ENCODE data around the gene TRUB1. TPM values are rescaled to one million over a fixed set of nuclear protein-coding genes. Genes with fewer than 3 reads are reported as not detected.
"Not testable (repeated sequence)": the region's sequence is repeated elsewhere in the genome, so short reads cannot be mapped to it uniquely, and the experiment has no call there.

Gene TRUB1
- 14.8 TPM for polyA plus RNA-seq (2012; ENCODE audit: insufficient read depth, insufficient read length, low read depth)

DNA sequence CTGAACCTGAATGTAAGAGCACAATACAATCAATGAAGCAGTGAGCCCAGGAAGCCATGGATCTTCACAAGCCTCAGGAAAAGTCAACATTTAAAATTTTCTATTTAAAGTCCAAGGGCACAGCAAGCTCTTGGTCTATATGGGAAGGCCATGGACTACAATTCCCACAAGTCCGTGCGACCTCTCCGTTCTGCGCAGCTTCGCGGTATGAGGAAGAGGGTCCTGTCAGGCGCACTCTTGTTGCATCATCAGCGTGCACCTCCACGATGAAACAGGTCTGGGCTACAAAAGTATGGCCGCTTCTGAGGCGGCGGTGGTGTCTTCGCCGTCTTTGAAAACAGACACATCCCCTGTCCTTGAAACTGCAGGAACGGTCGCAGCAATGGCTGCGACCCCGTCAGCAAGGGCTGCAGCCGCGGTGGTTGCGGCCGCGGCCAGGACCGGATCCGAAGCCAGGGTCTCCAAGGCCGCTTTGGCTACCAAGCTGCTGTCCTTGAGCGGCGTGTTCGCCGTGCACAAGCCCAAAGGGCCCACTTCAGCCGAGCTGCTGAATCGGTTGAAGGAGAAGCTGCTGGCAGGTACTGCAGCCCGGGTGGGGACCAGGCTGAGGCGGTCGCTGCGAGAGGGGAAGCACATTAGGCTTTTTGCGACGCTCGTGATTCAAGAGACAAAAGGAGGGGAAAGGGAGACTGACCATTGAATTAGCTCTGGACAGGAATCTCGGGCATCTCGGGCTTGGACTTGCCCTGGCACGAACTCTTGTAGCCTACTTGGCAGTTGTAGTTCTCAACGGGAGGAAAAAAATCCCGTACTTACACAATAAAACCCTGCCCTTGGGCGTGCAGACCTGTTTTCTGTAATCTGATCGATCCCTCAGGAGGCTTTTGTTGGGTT is at the start of gene TRUB1:
Gene TRUB1 (plus strand): TSS at position 234 of the 894 bp plus-strand sequence. CDS start 59 bp downstream, at position 293.
- DNase-seq: peak; percentile 88
- peak within 1 kb of the TSS; percentile 79 for H3K4me3 ChIP-seq (ENCODE audit: low read depth, low read length)
- no peaks in the 10 kb centered on the region for H3K9me3 ChIP-seq
- no peaks in the 10 kb centered on the region for H3K27me3 ChIP-seq
- TF ChIP-seq, protein P1, sequence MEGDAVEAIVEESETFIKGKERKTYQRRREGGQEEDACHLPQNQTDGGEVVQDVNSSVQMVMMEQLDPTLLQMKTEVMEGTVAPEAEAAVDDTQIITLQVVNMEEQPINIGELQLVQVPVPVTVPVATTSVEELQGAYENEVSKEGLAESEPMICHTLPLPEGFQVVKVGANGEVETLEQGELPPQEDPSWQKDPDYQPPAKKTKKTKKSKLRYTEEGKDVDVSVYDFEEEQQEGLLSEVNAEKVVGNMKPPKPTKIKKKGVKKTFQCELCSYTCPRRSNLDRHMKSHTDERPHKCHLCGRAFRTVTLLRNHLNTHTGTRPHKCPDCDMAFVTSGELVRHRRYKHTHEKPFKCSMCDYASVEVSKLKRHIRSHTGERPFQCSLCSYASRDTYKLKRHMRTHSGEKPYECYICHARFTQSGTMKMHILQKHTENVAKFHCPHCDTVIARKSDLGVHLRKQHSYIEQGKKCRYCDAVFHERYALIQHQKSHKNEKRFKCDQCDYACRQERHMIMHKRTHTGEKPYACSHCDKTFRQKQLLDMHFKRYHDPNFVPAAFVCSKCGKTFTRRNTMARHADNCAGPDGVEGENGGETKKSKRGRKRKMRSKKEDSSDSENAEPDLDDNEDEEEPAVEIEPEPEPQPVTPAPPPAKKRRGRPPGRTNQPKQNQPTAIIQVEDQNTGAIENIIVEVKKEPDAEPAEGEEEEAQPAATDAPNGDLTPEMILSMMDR (IDR thresholded peaks at IDR 0.05; ENCODE audit: low read depth, low read length): no peak
- H3K36me3 ChIP-seq: peaks cover 2% of the 10 kb centered on the region; the same call in 1 of the 2 replicates
- no peaks in the 10 kb centered on the region for H3K4me1 ChIP-seq

DNA sequence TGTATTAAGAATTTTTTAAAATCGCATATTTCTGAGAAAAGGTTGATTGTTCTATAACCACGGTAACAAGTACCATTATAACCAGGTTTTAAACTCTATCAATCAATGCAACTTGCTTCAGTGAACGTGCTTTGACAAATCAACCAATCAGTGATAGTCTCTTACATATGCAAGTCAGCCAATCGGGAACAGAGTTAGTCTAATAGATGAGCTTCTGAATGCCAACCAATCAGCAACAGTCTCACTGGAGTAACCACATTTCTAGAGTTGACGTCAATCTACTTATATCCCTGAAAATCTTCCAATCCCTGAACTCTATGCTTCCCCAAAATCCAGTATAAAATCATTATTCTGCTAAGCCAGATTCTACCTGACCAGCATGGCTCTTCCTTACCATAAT is 44.7 kb upstream of the TRUB1 start:
- H3K36me3 ChIP-seq: no peaks in the 10 kb centered on the region
- no peaks in the 10 kb centered on the region for H3K9me3 ChIP-seq
- peak; percentile 41 for DNase-seq
- H3K4me3 ChIP-seq (ENCODE audit: low read depth, low read length): peak overlapping the region; percentile 38
- no peaks in the 10 kb centered on the region; the same call in 1 of the 2 replicates for H3K4me1 ChIP-seq
- TF ChIP-seq, protein P1 (IDR thresholded peaks at IDR 0.05; ENCODE audit: low read depth, low read length): no peak
- H3K27me3 ChIP-seq: no peaks in the 10 kb centered on the region

DNA sequence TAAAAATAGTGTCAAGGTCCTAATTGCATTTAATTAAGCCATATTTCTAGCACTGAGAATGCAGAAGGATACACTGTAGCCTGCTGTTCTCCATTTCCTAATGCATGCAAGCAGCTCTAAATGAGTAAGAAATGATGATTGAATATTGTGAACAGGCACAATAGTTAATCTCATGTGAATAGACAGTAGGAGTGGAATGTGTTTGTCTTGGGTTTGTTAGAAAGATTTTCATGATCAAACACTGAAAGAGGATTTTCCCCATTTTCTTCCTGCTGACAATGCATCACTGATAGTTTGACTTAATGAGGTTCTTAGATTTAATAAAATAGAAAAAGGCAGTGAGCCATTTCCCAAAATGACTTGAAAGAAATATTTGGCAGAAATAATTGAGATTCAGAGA is 43.1 kb upstream of the TRUB1 start:
- Histone ChIP-seq H3K9me3 (no peaks in the 10 kb centered on the region), H3K4me3 (ENCODE audit: low read depth, low read length) (no peak overlapping the region), H3K36me3 (no peaks in the 10 kb centered on the region), H3K27me3 (no peaks in the 10 kb centered on the region), H3K4me1 (no peaks in the 10 kb centered on the region; the same call in 1 of the 2 replicates)
- TF ChIP-seq, protein P1 (IDR thresholded peaks at IDR 0.05; ENCODE audit: low read depth, low read length): no peak
- no peak for DNase-seq

DNA sequence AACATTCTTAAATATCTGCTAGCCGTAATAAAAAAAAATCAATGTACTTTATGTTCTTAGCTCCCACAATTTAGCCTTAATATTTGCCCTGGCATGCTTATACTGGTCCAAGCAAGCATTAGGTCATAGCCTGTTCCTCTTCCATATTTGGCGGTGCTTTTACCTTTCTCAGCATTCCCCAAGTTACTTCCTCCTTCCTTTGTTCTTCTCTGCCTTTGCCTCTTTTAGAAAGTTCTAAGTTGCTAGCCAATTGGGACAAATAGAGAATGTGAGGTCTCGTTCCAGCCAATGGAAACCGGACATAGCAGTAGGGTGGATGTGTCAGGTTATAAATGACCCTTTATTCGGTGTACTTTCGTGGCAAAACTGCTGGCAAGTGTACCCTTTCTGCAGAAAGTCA is 41.0 kb upstream of the TRUB1 start:
- H3K4me1 ChIP-seq; H3K27me3 ChIP-seq; DNase-seq; H3K36me3 ChIP-seq; H3K9me3 ChIP-seq; H3K4me3 ChIP-seq (ENCODE audit: low read depth, low read length): not testable (repeated sequence)

DNA sequence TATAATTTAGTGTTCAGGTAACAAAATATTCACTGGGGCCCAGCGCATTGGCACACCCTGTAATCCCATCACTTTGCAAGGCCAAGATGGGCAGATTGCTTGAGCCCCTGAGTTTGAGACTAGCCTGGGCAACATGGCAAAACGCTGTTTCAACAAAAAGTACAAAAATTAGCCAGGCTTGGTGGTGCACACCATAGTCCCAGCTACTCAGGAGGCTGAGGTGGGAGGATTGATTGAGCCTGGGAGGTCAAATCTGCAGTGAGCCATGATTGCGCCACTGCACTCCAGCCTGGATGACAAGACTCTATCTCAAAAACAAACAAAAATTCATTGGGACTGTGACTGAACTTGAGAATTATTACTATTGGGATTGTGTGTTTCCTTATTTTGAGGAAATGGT is 40.4 kb upstream of the TRUB1 start:
- TF ChIP-seq, protein P1 (IDR thresholded peaks at IDR 0.05; ENCODE audit: low read depth, low read length): no peak
- H3K4me3 ChIP-seq (ENCODE audit: low read depth, low read length): no peak overlapping the region
- H3K9me3 ChIP-seq: no peaks in the 10 kb centered on the region
- no peaks in the 10 kb centered on the region for H3K36me3 ChIP-seq
- no peaks in the 10 kb centered on the region; the same call in 1 of the 2 replicates for H3K4me1 ChIP-seq
- H3K27me3 ChIP-seq: no peaks in the 10 kb centered on the region
- no peak for DNase-seq

DNA sequence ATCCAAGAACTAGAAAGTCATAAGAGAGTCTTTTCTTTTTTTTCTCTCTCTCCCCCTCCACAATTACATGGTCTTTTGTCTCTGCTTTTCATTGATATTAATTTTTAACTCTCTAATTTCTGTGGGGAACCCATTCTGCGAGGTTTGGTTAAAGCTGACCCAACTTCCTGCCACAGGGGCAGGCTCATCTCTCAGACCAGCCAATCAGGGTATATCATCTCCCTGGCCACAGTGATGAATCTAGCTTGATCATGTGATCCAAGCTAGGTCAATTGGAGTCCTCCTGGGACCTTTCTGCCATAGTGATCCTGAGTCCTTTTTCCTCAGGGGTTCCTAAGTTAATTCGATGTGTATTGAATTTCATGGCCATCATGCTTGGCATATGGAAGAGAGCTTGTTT is 38.0 kb upstream of the TRUB1 start:
- no peak overlapping the region for H3K4me3 ChIP-seq (ENCODE audit: low read depth, low read length)
- no peaks in the 10 kb centered on the region for H3K27me3 ChIP-seq
- no peaks in the 10 kb centered on the region for H3K9me3 ChIP-seq
- TF ChIP-seq, protein P1 (IDR thresholded peaks at IDR 0.05; ENCODE audit: low read depth, low read length): no peak
- H3K4me1 ChIP-seq: no peaks in the 10 kb centered on the region; the same call in 1 of the 2 replicates
- DNase-seq: no peak
- H3K36me3 ChIP-seq: no peaks in the 10 kb centered on the region

Data from BE2C (cell line).